Stomach (tissue), 4 donors: ENCODE results near the gene SNX15.

Source experiments
- POLR2A ChIP-seq, 4 donors: fragments of 450-650 bp; IDR thresholded peaks; one replicate each; pipeline ENCODE4 v1.6.1; 2016; ENCODE audit warnings: antibody characterized with exemption in 4 of 4, control low read depth in 2 of 4, mild to moderate bottlenecking in 1 of 4, moderate library complexity in 1 of 4
- POLR2AphosphoS5 ChIP-seq, 3 donors: sonication (generic); formaldehyde crosslinking; IDR thresholded peaks; one replicate each; pipeline ENCODE4 v1.6.1; 2016; ENCODE audit warnings: antibody characterized with exemption in 3 of 3

DNA sequence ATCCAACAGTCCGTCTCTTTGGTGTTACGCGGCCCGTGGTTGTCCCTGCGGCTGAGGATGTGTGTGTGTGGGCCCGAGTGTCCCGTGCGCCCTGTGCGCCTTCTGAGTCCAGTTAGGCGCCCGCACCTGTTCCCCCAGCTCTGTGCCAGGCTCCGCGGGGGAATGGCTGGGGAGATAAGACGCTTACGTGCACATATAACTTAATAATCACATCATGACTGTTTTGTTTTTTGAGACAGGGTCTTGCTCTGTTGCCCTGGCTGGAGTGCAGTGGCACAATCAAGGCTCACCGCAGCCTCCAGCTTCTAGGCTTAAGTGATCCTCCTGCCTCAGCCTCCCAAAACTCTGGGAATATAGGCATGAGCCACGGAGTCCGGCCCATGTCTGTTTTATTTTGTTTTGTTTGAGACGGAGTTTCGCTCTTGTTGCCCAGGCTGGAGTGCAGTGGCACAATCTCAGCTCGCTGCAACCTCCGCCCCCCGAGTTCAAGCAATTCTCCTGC, 12.5 kb upstream of the SNX15 start:
- TF ChIP-seq POLR2A (IDR thresholded peaks at IDR 0.05), result no peak
- TF ChIP-seq POLR2AphosphoS5 (IDR thresholded peaks at IDR 0.05), result no peak
